Heart right ventricle (tissue), 16 donors: ENCODE measurements around the gene CTNNAL1. TPM values are rescaled to one million over a fixed set of nuclear protein-coding genes. Genes with fewer than 3 reads are reported as not detected.

ENCODE experiments used
- ATAC-seq, 8 donors: fragments of 200-7000 bp; cut with Tn5 transposase; one replicate each; pipeline ENCODE4 v1.9.1; 2020; ENCODE audit warnings: mild to moderate bottlenecking in 8 of 8, moderate library complexity in 8 of 8, moderate number of reproducible peaks in 1 of 8
- DNase-seq, 2 donors: peaks; one replicate each; pipeline ENCODE4 v3.0.0-alpha.2; 2020
- H3K27ac ChIP-seq, 10 donors: fragments of 200-600 bp; sonication (generic) in 2 of 10; one replicate each; pipeline versions ENCODE4 v1.5.0 to v1.8.0; 2020 to 2022; ENCODE audit warnings: mild to moderate bottlenecking in 3 of 10
- H3K27me3 ChIP-seq, 7 donors: fragments of 200-600 bp; one replicate each; pipeline ENCODE4 v1.8.0; 2021 to 2022; ENCODE audit warnings: mild to moderate bottlenecking in 2 of 7
- H3K36me3 ChIP-seq, 9 donors: fragments of 200-600 bp; sonication (generic) in 1 of 9; one replicate each; pipeline versions ENCODE4 v1.5.0 to v1.8.0; 2020 to 2022; ENCODE audit warnings: mild to moderate bottlenecking in 2 of 9
- H3K4me1 ChIP-seq, 9 donors: fragments of 200-600 bp; sonication (generic) in 1 of 9; one replicate each; pipeline versions ENCODE4 v1.5.0 to v1.8.0; 2020 to 2022; ENCODE audit warnings: mild to moderate bottlenecking in 4 of 9
- H3K4me3 ChIP-seq, 10 donors: fragments of 200-600 bp; sonication (generic) in 2 of 10; one replicate each; pipeline versions ENCODE4 v1.5.0 to v1.8.0; 2020 to 2022; ENCODE audit warnings: mild to moderate bottlenecking in 7 of 10, moderate library complexity in 2 of 10
- H3K9me3 ChIP-seq, 11 donors: fragments of 200-600 bp in 10 of 11; sonication (generic) in 2 of 11; one replicate each; pipeline versions ENCODE4 v1.5.0 to v1.8.0; 2013 to 2022; ENCODE audit warnings: mild to moderate bottlenecking in 2 of 11, control low read depth in 1 of 11, moderate library complexity in 1 of 11
- WGBS, 2 donors: extraction: QIAGEN DNeasy Blood & Tissue Kit; methylation state at CpG; one replicate each; pipeline ENCODE4 v1.1.7; 2013; ENCODE audit warnings: inconsistent platforms in 1 of 2; 5-methylcytosine and 5-hydroxymethylcytosine counted together
- intact Hi-C, 10 donors: fragments of 100-400 bp; cut with DNase I; formaldehyde crosslinking; loops; one replicate each; pipeline versions ENCODE4 v1.11.1 to v1.14.2; 2022
- polyA plus RNA-seq, 2 donors: library from polyadenylated mRNA; stranded (reverse); fragments of 200-250 nt; gene quantifications; one replicate each; pipeline ENCODE4 v1.2.3, GENCODE V29; 2013
- total RNA-seq, 10 donors: library from RNA; stranded (reverse); fragmentation: NEBNext Ultra II Directional in 3 of 10; extraction: Animal tissue kit (Norgen Biotek cat#: 25700) in 3 of 10; gene quantifications; one replicate each; pipeline versions ENCODE4 v1.2.1 to v1.2.4, GENCODE V29; 2021 to 2023
- TF ChIP-seq, protein P1 (sequence below), 9 donors: fragments of 200-600 bp; sonication (generic) in 2 of 9; IDR thresholded peaks; one replicate each; pipeline versions ENCODE4 v1.5.0 to v1.8.0; 2021 to 2022; ENCODE audit warnings: antibody characterized with exemption in 9 of 9, mild to moderate bottlenecking in 5 of 9, moderate library complexity in 1 of 9
- donor health status: Arrhythmogenic right ventricular cardiomyopathy.
- donor health status: ischemic (EF 13 %, LVEDD 7.1; RV severe dilation, severe dysfunction).
- donor health status: healthy with polysubstance abuse.
- donor health status: DM: no; HTN: yes; CAD: no.
- donor health status: DM: no; HTN: no; CAD: no.
- donor health status: ischemic (EF 25% LVEDD 6.9; RV normal size, moderate dysfunction).
- donor health status: ischemic (EF 25% LVEDD 5.7; RV mildly dilated, moderate dysfunction).
- donor health status: healthy.
- donor health status: DM: yes; HTN: yes; CAD: no.
- donor health status: Ischemic cardiomyopathy.
- donor health status: ischemic (EF 35%, LVEDD 5.7; RV mildly dilated, moderate dysfunction).
- donor health status: nonischemic (EF 11% LVEDD 7.7; RV severe dilation, severe dysfunction).
- donor health status: DM: yes; HTN: yes; CAD: no.
- donor health status: PGD.
- donor health status: ischemic (EF 29% LVEDD 5.4; RV normal size, mild dysfunction).
- donor health status: nonischemic (EF 23%, LVEDD 6.1; RV moderate dilation, normal function).

The CTNNAL1 gene
- total and polyA plus RNA-seq, 12 donors: 42.7 to 115 (median 63.2) TPM

DNA sequence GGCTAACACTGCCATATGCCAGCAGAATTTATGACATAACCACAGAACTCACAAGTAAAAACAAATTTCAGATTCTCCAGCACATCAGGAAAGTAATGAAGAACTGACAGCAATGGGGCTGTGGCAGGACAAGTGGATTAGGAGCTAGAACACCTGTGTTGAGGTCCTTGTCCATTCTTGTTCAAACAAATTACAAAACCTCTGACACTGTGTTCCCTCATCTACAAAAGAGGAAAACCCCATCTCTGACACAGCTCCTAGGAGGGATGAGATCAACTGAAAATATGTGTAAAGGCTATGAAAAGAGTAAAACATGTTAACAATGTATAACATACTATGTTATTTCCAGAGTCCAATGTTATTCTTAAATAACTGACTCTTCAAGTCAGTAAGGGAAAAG is 102.9 kb downstream of the CTNNAL1 start:
- DNase-seq: no peak

GRCh38 chr9:108905494-108905893 is 107.8 kb downstream of the CTNNAL1 start:
- Histone ChIP-seq H3K4me3 (no peak overlapping the region), H3K36me3 (peaks cover 0 to 100% (median 76%) of the 10 kb centered on the region in 9 donors), H3K4me1 (no peaks in the 10 kb centered on the region), H3K9me3 (no peaks in the 10 kb centered on the region), H3K27ac (no peak overlapping the region), H3K27me3 (no peaks in the 10 kb centered on the region)
- TF ChIP-seq, protein P1, sequence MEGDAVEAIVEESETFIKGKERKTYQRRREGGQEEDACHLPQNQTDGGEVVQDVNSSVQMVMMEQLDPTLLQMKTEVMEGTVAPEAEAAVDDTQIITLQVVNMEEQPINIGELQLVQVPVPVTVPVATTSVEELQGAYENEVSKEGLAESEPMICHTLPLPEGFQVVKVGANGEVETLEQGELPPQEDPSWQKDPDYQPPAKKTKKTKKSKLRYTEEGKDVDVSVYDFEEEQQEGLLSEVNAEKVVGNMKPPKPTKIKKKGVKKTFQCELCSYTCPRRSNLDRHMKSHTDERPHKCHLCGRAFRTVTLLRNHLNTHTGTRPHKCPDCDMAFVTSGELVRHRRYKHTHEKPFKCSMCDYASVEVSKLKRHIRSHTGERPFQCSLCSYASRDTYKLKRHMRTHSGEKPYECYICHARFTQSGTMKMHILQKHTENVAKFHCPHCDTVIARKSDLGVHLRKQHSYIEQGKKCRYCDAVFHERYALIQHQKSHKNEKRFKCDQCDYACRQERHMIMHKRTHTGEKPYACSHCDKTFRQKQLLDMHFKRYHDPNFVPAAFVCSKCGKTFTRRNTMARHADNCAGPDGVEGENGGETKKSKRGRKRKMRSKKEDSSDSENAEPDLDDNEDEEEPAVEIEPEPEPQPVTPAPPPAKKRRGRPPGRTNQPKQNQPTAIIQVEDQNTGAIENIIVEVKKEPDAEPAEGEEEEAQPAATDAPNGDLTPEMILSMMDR (IDR thresholded peaks at IDR 0.05): no peak
- WGBS, 2 donors: 90 to 94% methylated on average over 2 of the region's 2 CpGs
- DNase-seq (no peak), ATAC-seq (no peak)
- intact Hi-C loops: no loop called here

More for the DNA sequence above, 102.9 kb downstream of the CTNNAL1 start:
- H3K27ac ChIP-seq: no peak overlapping the region
- H3K27me3 ChIP-seq: no peaks in the 10 kb centered on the region
- H3K4me3 ChIP-seq: no peak overlapping the region
- peaks cover 0 to 100% (median 81%) of the 10 kb centered on the region in 9 donors for H3K36me3 ChIP-seq
- ATAC-seq: no peak
- TF ChIP-seq, protein P1 (IDR thresholded peaks at IDR 0.05): no peak
- H3K4me1 ChIP-seq: no peaks in the 10 kb centered on the region
- H3K9me3 ChIP-seq: no peaks in the 10 kb centered on the region
- intact Hi-C loops: loop anchor here in 1 of 10 donors (10.0 kb wide), 1 partner anchor 54 kb away; no protein-coding TSS in a partner anchor

DNA sequence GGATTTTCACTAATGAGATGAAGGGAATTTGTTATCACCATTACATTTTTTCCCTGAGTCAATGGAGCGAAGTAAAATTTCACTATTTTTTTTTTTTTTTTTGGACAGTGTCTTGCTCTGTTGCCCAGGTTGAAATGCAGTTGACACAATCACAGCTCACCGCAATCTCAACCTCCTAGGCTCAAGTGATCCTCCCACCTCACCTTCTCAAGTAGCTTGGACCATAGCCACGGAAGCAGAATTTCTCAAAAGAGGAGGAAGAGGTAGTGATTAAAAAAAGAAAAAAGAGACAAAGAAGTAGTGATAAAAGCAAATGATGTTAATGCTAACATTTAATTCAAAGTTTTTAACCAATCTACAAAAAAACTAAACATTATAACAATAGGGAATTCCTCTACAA is 109.1 kb downstream of the CTNNAL1 start:
- H3K9me3 ChIP-seq: no peaks in the 10 kb centered on the region
- no peaks in the 10 kb centered on the region for H3K4me1 ChIP-seq
- TF ChIP-seq, protein P1 (IDR thresholded peaks at IDR 0.05): no peak
- H3K27me3 ChIP-seq: no peaks in the 10 kb centered on the region
- no peak overlapping the region for H3K27ac ChIP-seq
- H3K36me3 ChIP-seq: peaks cover 0 to 100% (median 70%) of the 10 kb centered on the region in 9 donors
- WGBS, 2 donors: 94 to 99% methylated on average over 3 of the region's 3 CpGs
- ATAC-seq (no peak), DNase-seq (no peak)
- no peak overlapping the region for H3K4me3 ChIP-seq
- intact Hi-C loops: no loop called here

GRCh38 chr9:108903420-108904103 is 109.7 kb downstream of the CTNNAL1 start:
- Histone ChIP-seq H3K27ac (no peak overlapping the region), H3K9me3 (no peaks in the 10 kb centered on the region), H3K36me3 (peaks cover 0 to 100% (median 69%) of the 10 kb centered on the region in 9 donors), H3K4me1 (no peaks in the 10 kb centered on the region), H3K27me3 (no peaks in the 10 kb centered on the region), H3K4me3 (no peak overlapping the region)
- TF ChIP-seq, protein P1 (IDR thresholded peaks at IDR 0.05): no peak
- WGBS, 2 donors: 85 to 89% methylated on average over 2 of the region's 2 CpGs
- no peak for DNase-seq
- no peak for ATAC-seq
- intact Hi-C loops: no loop called here
